ENCODE measurements around the gene TNFAIP8L3.

The TNFAIP8L3 gene

GRCh38 chr15:51137024-51137423 is 42.3 kb upstream of the TNFAIP8L3 start (continued):
- TF ChIP-seq TOX (CRISPR knock-in tag; IDR thresholded peaks at IDR 0.05; ENCODE audit: borderline replicate concordance) (no peak), ARNTL (CRISPR knock-in tag; IDR thresholded peaks at IDR 0.05; ENCODE audit: borderline replicate concordance, low read depth) (no peak), ESRRG (CRISPR knock-in tag; IDR thresholded peaks at IDR 0.05) (no peak)

GRCh38 chr15:51135276-51135675 is 40.6 kb upstream of the TNFAIP8L3 start:
- no peak for ATAC-seq
- TF ChIP-seq CREB5 (CRISPR knock-in tag; IDR thresholded peaks at IDR 0.05; ENCODE audit: low read depth) (no peak), ZNF70 (CRISPR knock-in tag; IDR thresholded peaks at IDR 0.05) (no peak), CSRNP3 (CRISPR knock-in tag; IDR thresholded peaks at IDR 0.05) (no peak), ZFP30 (CRISPR knock-in tag; IDR thresholded peaks at IDR 0.05) (no peak), PATZ1 (CRISPR knock-in tag; IDR thresholded peaks at IDR 0.05; ENCODE audit: borderline replicate concordance) (no peak), ESRRG (CRISPR knock-in tag; IDR thresholded peaks at IDR 0.05) (no peak), ISL1 (CRISPR knock-in tag; IDR thresholded peaks at IDR 0.05) (no peak), ZNF8 (CRISPR knock-in tag; IDR thresholded peaks at IDR 0.05) (no peak), TCF4 (CRISPR knock-in tag; IDR thresholded peaks at IDR 0.05; ENCODE audit: borderline replicate concordance) (no peak), PPARA (CRISPR knock-in tag; IDR thresholded peaks at IDR 0.05; ENCODE audit: borderline replicate concordance) (no peak), GLIS3 (CRISPR knock-in tag; IDR thresholded peaks at IDR 0.05) (no peak), ZFP3 (CRISPR knock-in tag; IDR thresholded peaks at IDR 0.05) (no peak), OSR1 (CRISPR knock-in tag; IDR thresholded peaks at IDR 0.05) (no peak), ZNF565 (CRISPR knock-in tag; conservative IDR thresholded peaks at IDR 0.05; ENCODE audit: low read depth) (no peak), RARB (CRISPR knock-in tag; IDR thresholded peaks at IDR 0.05) (no peak)

- ATAC-seq: no peak
- TF ChIP-seq BACH2 (CRISPR knock-in tag; IDR thresholded peaks at IDR 0.05; ENCODE audit: borderline replicate concordance): no peak
- TF ChIP-seq CREB5 (CRISPR knock-in tag; IDR thresholded peaks at IDR 0.05; ENCODE audit: low read depth): no peak
- no peak for TF ChIP-seq SNAI2 (CRISPR knock-in tag; IDR thresholded peaks at IDR 0.05)
- no peak for TF ChIP-seq ESRRG (CRISPR knock-in tag; IDR thresholded peaks at IDR 0.05)
- TF ChIP-seq ZFP30 (CRISPR knock-in tag; IDR thresholded peaks at IDR 0.05): no peak
- no peak for TF ChIP-seq ZC3H10 (CRISPR knock-in tag; IDR thresholded peaks at IDR 0.05)
- no peak for TF ChIP-seq PPARA (CRISPR knock-in tag; IDR thresholded peaks at IDR 0.05; ENCODE audit: borderline replicate concordance)
- no peak for TF ChIP-seq TOX (CRISPR knock-in tag; IDR thresholded peaks at IDR 0.05; ENCODE audit: borderline replicate concordance)
Observed at GRCh38 chr15:51134416-51135199, 39.9 kb upstream of the TNFAIP8L3 start.

- ATAC-seq: peak; percentile 26; the same call in 2 of the 3 replicates
- TF ChIP-seq CSRNP3 (CRISPR knock-in tag; IDR thresholded peaks at IDR 0.05): no peak
Observed at GRCh38 chr15:51133140-51133765, 38.5 kb upstream of the TNFAIP8L3 start.

All from SK-N-SH treated with all-trans-retinoic acid at 6 μM for 48 hours (cell line).